Measurements from ENCODE around the gene DDX4. TPM values are rescaled to one million over a fixed set of nuclear protein-coding genes. Genes with fewer than 3 reads are reported as not detected.

The DDX4 gene
- total RNA-seq, 1 experiment from 2014 or later = not detected

Other genes starting within 250 kb of the DDX4 start
- gene PLPP1, start 203.1 kb upstream of the DDX4 start, total RNA-seq (2021; ENCODE audit: unreplicated experiment) = 10.5 TPM
- 12.6 TPM for gene SLC38A9, start 25.7 kb upstream of the DDX4 start, total RNA-seq (2021; ENCODE audit: unreplicated experiment)
- gene IL31RA, start 113.3 kb downstream of the DDX4 start, total RNA-seq (2021; ENCODE audit: unreplicated experiment) = 0.59 TPM

All from HCT116 (cell line).